GM10266 (cell line): Measurements from ENCODE around the gene NDRG3.
"Not testable (repeated sequence)": the region's sequence is repeated elsewhere in the genome, so short reads cannot be mapped to it uniquely, and the experiment has no call there.

ENCODE experiments used
- DNase-seq: peaks from one replicate; pipeline ENCODE4 v3.0.0; 2012; ENCODE audit errors: extremely low spot score
- TF ChIP-seq, protein P1 (sequence below): IDR thresholded peaks from 2 replicates; pipeline ENCODE4 v1.5.1; 2012; ENCODE audit warnings: mild to moderate bottlenecking, low read depth; ENCODE audit not compliant: control insufficient read depth, insufficient read depth; ENCODE audit errors: missing control alignments

NDRG3 gene

GRCh38 chr20:36677422-36677771 lies 68.5 kb downstream of the NDRG3 start:
- TF ChIP-seq, protein P1, sequence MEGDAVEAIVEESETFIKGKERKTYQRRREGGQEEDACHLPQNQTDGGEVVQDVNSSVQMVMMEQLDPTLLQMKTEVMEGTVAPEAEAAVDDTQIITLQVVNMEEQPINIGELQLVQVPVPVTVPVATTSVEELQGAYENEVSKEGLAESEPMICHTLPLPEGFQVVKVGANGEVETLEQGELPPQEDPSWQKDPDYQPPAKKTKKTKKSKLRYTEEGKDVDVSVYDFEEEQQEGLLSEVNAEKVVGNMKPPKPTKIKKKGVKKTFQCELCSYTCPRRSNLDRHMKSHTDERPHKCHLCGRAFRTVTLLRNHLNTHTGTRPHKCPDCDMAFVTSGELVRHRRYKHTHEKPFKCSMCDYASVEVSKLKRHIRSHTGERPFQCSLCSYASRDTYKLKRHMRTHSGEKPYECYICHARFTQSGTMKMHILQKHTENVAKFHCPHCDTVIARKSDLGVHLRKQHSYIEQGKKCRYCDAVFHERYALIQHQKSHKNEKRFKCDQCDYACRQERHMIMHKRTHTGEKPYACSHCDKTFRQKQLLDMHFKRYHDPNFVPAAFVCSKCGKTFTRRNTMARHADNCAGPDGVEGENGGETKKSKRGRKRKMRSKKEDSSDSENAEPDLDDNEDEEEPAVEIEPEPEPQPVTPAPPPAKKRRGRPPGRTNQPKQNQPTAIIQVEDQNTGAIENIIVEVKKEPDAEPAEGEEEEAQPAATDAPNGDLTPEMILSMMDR: no peak
- DNase-seq: no peak

GRCh38 chr20:36676701-36677421 lies 69.0 kb downstream of the NDRG3 start:
- TF ChIP-seq, protein P1: no peak
- no peak for DNase-seq

GRCh38 chr20:36675545-36675944 lies 70.3 kb downstream of the NDRG3 start:
- not testable (repeated sequence) for DNase-seq

DNA sequence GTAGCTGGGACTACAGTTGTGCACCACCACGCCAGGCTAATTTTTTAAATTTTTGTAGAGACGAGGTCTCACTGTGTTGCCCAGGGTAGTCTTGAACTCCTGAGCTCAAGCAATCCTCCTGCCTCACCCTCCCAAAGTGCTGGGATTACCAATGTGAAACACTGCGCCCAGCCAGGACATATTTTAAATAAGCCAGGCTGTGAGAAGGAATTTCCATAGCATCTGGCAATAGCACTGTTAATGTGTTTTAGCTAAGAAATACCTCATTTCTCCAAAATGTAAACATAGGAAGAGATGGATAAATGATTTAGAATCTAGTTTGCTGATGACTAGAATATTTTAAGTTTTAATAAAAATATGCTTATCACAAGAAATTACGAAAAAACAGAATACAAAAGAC lies 72.9 kb downstream of the NDRG3 start:
- TF ChIP-seq, protein P1: no peak

DNA sequence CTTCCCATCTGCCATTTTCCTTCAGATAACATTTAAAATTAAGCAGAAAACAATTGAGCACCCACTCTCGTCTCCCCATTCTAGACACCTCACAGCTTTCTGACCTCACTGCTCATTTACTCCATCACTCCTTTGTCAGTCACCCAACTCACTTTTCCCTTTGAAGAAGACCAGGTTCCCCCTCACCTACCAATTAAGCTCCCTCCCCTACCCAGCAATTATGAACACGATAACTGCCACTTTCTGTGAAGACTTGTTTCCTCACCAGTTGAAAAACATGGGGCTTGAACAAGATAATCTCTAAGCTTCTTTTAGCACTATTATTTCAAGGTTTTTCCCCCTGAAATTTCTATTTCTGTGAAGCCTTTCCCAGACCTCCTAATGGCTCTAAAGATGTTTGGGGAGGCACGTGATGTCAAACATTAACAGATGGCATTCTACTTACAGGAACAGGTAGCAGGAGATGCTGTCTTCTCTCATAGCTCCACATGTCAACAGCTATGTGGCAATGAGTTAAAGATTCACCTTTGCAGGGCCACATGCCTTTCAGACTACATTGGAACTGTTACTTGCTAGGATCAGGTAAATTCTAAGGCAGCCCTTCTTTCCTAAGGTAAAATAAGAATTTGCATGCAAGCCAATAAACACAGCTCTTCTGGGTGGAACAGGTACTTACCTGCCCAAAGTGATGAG lies 75.1 kb downstream of the NDRG3 start:
- TF ChIP-seq, protein P1: no peak
- no peak for DNase-seq

More for the DNA sequence above, 72.9 kb downstream of the NDRG3 start:
- DNase-seq: no peak

DNA sequence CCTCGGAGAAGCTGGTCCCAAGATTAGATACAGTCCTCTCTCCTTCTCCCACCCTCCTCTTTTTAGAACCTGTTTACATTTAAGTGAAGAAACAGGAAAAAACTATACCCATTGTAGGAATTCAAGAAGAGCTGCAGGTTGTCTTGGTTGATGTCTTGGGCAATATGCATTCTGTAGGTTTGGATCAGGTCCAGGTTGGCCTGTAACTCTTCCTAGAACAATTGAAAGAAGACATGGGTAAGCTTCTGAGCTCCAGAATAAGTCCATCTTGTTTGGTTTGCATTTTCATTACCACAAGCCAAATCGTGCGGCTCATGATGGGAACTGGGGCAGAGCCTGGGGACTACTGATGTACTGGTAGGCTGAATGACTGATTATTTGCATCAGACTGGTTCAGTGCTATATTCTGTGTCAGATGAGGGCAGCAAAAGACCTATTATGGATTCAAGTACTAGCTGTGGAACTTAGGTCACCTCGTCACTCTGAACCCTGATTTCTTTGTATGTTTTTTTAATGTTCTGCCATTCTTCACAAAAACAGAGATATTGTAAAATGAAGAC lies 79.6 kb downstream of the NDRG3 start:
- no peak for DNase-seq
- TF ChIP-seq, protein P1: peak; percentile 27

DNA sequence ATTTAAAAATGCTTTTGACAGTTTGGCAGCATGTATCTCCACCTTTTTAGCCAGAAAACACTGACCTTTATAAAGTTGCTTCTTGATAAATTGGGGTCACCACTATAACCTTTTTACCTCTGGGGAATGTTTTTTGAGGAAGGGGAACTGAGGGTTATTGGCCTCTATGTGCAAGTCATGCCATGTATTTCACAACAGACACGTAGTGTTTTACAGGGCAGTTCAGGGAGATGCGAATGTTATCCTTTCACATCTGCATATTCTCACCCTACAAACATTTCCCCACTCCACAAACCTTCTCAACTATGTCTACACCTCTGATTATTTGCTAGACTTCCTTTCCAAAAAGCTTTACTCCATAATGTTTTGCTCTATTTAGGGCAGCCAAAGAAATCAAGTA lies 82.9 kb downstream of the NDRG3 start:
- DNase-seq: no peak
- TF ChIP-seq, protein P1: no peak
